ENCODE results near the gene GALNT5.
A peak's percentile ranks its signal among the peaks of the same experiment; 100 is the strongest.

- TF ChIP-seq CTCF (IDR thresholded peaks at IDR 0.05) (peak; percentile 56 to 77 (median 69)), POLR2A (IDR thresholded peaks at IDR 0.05) (no peak)
Measured at GRCh38 chr2:157336137-157337010, 78.9 kb downstream of the GALNT5 start.
